GM12873 (cell line): ENCODE measurements around the gene NDUFS3.

Experiments
- TF ChIP-seq, protein P1 (sequence below): IDR thresholded peaks from 2 replicates; pipeline ENCODE4 v1.5.1; 2012; ENCODE audit warnings: low read depth, mild to moderate bottlenecking, moderate library complexity, low read length, control low read depth; ENCODE audit not compliant: insufficient read depth; ENCODE audit errors: missing control alignments

NDUFS3 gene

DNA sequence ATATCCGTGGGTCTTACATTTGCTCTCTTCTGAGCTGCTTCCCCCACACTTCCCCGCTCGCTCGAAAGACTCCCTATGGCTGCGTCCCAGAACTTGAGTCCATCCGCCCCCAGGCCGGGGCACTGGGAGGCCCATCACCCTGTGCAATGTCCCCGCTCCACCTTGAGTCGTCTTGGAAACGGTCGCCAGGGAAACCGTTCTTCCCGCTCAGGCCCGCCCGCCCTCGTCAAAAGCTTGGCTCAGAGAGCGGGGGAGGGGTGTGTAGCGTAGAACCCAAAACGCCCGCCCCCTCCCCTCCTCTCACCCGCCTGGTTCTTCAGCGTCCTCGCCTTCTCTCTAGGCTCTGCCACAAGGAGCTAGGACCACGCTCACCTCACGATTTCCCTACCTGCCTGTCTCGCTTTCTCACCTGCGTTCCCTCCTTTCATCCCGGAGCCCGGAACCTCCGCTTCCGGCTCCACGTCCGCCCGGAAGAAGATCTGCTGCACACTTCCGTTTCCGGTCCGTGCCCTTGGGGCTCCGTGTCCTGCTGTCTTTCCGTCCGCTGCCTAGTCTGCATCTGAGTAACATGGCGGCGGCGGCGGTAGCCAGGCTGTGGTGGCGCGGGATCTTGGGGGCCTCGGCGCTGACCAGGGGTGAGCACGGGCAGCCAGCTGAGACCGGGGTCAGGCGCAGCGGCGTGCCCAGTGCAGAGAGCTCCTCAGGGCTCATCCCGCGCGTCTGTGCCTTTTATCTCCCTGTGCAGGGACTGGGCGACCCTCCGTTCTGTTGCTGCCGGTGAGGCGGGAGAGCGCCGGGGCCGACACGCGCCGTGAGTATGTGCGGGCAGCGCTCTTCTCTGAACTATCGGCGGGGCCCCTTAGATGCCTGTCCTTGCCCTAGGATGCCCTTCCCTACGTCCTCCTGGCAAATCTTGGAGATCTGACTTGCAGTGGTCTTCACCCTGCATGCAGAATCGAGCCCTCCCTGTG lies at the start of gene NDUFS3, which contains the start of gene KBTBD4:
Gene NDUFS3 (plus strand): TSS at position 551 of the 971 bp plus-strand sequence. CDS start 18 bp downstream, at position 569.
Gene KBTBD4 (minus strand): TSS at position 447 of the 971 bp plus-strand sequence. CDS start 19 bp downstream, at position 428.
- TF ChIP-seq, protein P1, sequence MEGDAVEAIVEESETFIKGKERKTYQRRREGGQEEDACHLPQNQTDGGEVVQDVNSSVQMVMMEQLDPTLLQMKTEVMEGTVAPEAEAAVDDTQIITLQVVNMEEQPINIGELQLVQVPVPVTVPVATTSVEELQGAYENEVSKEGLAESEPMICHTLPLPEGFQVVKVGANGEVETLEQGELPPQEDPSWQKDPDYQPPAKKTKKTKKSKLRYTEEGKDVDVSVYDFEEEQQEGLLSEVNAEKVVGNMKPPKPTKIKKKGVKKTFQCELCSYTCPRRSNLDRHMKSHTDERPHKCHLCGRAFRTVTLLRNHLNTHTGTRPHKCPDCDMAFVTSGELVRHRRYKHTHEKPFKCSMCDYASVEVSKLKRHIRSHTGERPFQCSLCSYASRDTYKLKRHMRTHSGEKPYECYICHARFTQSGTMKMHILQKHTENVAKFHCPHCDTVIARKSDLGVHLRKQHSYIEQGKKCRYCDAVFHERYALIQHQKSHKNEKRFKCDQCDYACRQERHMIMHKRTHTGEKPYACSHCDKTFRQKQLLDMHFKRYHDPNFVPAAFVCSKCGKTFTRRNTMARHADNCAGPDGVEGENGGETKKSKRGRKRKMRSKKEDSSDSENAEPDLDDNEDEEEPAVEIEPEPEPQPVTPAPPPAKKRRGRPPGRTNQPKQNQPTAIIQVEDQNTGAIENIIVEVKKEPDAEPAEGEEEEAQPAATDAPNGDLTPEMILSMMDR: no peak

DNA sequence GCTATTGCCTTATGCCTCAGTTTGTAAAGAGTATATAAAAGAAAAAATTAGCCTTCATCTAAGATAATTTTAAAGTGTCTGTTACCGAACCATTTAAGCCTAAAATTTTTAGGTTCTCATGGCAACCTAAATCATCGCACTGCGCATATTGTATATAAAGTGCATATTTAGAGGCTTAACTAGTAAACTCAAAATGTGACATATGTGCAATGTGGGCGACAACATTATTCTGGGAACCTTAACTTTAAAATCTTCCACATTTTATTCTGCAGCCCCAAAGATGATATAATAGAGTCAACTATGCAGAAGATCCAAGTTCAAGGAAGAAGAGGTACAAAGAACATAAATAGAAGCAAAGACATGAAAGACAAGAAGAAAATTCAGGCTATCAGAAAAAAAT lies 48.9 kb upstream of the NDUFS3 start:
- TF ChIP-seq, protein P1: no peak

DNA sequence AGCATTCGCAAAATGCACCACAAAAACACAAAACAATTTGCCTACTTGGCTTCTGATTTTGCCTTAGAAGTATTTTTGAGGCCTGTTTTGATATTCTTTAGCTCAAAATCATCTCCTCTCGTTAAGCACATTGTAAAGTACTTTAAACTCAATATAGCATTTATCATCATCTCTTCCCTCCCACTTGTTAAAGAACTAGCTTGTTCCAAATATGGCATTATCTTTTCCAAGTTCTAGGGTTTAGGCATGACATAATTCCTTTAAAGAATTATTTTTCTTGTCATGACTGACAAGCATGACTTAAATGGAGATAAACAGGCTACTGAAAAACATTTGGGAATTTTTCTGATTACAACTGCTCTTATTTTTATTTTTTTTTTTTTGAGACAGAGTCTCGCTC lies 47.2 kb upstream of the NDUFS3 start:
- TF ChIP-seq, protein P1: no peak

DNA sequence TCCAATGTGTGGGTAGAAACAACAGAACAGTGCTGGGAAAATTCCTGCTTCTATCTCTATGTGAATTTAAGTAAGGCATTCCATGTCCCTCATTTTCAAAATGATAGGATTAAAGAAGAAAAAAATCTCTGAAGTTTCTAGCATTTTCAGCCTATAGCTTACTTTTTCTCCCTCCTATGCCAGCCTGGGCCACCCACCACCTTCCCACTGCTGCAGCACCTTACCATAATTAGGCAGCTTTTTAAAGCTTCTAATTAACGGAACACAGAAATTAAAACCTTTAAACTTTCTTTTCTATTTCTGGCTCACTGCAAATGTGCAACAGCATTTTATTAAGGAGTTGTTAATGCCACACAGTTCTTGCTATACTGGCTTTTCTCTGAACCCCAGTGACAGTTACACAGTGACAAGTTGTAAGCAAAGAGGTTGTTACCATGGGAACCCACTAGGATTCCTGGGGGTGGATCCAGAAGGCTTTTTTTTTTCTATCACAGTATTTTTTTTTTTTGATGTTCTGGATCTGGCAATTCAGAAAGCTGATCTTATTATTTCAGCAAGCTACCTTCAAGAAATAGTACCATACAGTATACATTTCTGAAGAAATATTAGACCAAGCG lies 46.2 kb upstream of the NDUFS3 start:
- TF ChIP-seq, protein P1: no peak

DNA sequence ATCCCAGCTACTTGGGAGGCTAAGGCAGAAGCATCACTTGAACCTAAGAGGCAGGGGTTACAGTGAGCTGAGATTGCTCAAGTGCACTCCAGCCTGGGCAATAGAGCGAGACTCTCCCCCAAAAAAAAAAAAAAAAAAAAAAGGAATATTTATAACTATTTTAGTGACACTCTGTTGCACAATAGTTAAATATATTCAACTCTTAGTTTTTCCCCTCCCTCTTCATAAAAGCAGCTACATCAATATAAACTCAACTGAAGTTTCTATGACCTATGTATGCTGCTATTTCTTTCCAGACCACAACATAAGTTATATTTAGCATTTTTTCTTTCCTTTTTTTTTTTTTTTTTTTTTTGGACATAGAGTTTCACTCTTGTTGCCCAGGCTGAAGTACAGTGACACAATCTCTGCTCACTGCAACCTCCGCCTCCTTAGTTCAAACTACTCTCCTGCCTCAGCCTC lies 45.2 kb upstream of the NDUFS3 start:
- TF ChIP-seq, protein P1: no peak

DNA sequence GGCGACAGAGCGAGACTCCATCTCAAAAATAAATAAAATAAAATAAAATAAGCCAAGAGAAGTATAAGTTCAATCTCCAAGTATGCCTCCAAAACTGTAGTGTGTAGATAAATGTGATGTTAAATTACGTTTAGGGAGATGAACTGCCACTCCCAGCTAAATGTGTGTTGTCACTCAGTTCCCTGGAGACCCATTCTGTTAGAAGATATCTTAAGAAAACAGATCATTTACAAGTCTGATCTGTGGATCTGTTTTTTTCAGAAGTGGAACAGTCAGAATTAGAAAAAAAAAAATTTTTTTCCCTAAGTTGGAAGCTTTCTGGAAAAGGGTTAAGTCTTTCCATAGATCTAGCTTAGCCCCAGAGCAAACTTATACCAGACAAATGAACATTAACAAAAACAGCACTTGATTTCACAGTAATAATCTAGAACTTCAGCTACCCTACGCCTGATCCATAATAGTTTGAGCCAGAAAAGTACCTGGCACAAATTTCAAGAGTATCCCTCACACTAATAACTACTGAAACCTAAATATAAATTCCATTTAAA lies 44.1 kb upstream of the NDUFS3 start:
- TF ChIP-seq, protein P1: no peak

DNA sequence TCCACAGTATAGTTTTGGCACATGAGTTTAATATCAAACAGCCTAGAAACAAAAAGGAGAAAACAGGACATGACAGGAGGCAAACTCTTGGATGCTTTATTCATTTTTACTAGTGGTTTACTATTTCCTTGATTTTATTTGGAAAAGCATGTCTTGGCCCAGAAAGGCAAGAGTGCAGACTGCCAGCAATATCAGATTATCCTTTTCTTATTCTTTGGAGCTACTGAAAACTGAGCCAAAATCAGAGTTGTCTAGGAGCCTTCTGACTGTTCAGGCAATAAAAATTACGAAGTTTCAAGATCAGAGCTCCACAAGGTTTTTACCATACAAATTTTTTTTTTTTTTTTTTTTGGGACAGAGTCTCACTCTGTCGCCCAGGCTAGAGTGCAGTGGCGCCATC lies 42.0 kb upstream of the NDUFS3 start:
- TF ChIP-seq, protein P1: no peak
